CD14-positive monocyte (primary cell): Measurements from ENCODE around the gene FAM83D. TPM values are rescaled to one million over a fixed set of nuclear protein-coding genes. Genes with fewer than 3 reads are reported as not detected.

ENCODE experiments used
- DNase-seq, 3 donors: peaks; one replicate each; pipeline ENCODE4 v3.0.0-alpha.2; 2011 to 2022
- H2AFZ ChIP-seq: 2 replicates; pipeline ENCODE4 v1.6.0; 2012; ENCODE audit warnings: mild to moderate bottlenecking, low read depth, low read length, inconsistent platforms; ENCODE audit not compliant: insufficient read depth, poor library complexity, severe bottlenecking
- H3K27ac ChIP-seq, 2 donors: 1 replicate in 1 of 2; 2 replicates in 1 of 2; pipeline ENCODE4 v1.5.1; 2012 to 2013; ENCODE audit warnings: low read length in 2 of 2, control low read depth in 1 of 2, inconsistent platforms in 1 of 2, low read depth in 1 of 2, mild to moderate bottlenecking in 1 of 2
- H3K27me3 ChIP-seq, 2 donors: one replicate each; pipeline versions ENCODE4 v1.6.0 to v1.6.1; 2011 to 2013; ENCODE audit warnings: low read length in 2 of 2; ENCODE audit not compliant: control insufficient read depth in 2 of 2, insufficient read depth in 2 of 2
- H3K36me3 ChIP-seq, 2 donors: replicated peaks in 1 of 2; 1 replicate in 1 of 2; 2 replicates in 1 of 2; pipeline versions ENCODE4 v1.5.1 to v1.6.1; 2012 to 2013; ENCODE audit warnings: low read length in 2 of 2, control low read depth in 1 of 2, inconsistent platforms in 1 of 2, mild to moderate bottlenecking in 1 of 2; ENCODE audit not compliant: insufficient read depth in 2 of 2, control insufficient read depth in 1 of 2
- H3K4me1 ChIP-seq, 2 donors: 1 replicate in 1 of 2; 2 replicates in 1 of 2; pipeline versions ENCODE4 v1.5.1 to v1.6.1; 2012 to 2013; ENCODE audit warnings: low read length in 2 of 2, control low read depth in 1 of 2, inconsistent platforms in 1 of 2, mild to moderate bottlenecking in 1 of 2, moderate library complexity in 1 of 2; ENCODE audit not compliant: insufficient read depth in 2 of 2, control insufficient read depth in 1 of 2
- H3K4me2 ChIP-seq: replicated peaks from 2 replicates; pipeline ENCODE3; 2012; ENCODE audit warnings: low read length, moderate library complexity, mild to moderate bottlenecking; ENCODE audit not compliant: poor library complexity, severe bottlenecking; ENCODE audit errors: extremely low read depth
- H3K4me3 ChIP-seq, 3 experiments: fragments of 200-600 bp in 1 of 3; sonication (generic) in 1 of 3; replicated peaks in 1 of 3; 1 replicate in 2 of 3; 2 replicates in 1 of 3; pipeline ENCODE4 v1.5.1; 2011 to 2013; ENCODE audit warnings: low read length in 3 of 3, mild to moderate bottlenecking in 3 of 3, control low read depth in 2 of 3, low read depth in 2 of 3, inconsistent platforms in 1 of 3, moderate library complexity in 1 of 3
- H3K79me2 ChIP-seq: 2 replicates; pipeline ENCODE4 v1.6.0; 2012; ENCODE audit warnings: mild to moderate bottlenecking, control low read depth, inconsistent platforms, low read length, moderate library complexity; ENCODE audit not compliant: insufficient read depth
- H3K9ac ChIP-seq: 2 replicates; pipeline ENCODE4 v1.6.0; 2017; ENCODE audit warnings: low read length, mild to moderate bottlenecking; ENCODE audit not compliant: insufficient read depth, poor library complexity, severe bottlenecking
- H3K9me3 ChIP-seq, 2 donors: replicated peaks in 1 of 2; 1 replicate in 1 of 2; 2 replicates in 1 of 2; pipeline versions ENCODE4 v1.5.1 to v1.6.1; 2012 to 2013; ENCODE audit warnings: low read length in 2 of 2, control low read depth in 1 of 2; ENCODE audit not compliant: control insufficient read depth in 1 of 2, insufficient read depth in 1 of 2
- H4K20me1 ChIP-seq: 2 replicates; pipeline ENCODE4 v1.6.0; 2012; ENCODE audit warnings: mild to moderate bottlenecking, low read length, control low read depth, moderate library complexity; ENCODE audit not compliant: insufficient read depth
- H3K27ac Mint-ChIP-seq, 7 donors: one replicate each; pipeline ENCODE4 v1.8.0; 2020; ENCODE audit warnings: mild to moderate bottlenecking in 7 of 7, mixed read lengths in 7 of 7, moderate library complexity in 6 of 7, inconsistent platforms in 2 of 7
- H3K27me3 Mint-ChIP-seq, 3 donors: one replicate each; pipeline ENCODE4 v1.8.0; 2021 to 2022; ENCODE audit warnings: low read depth in 3 of 3, mild to moderate bottlenecking in 3 of 3, mixed read lengths in 3 of 3, moderate library complexity in 3 of 3, inconsistent platforms in 1 of 3
- H3K36me3 Mint-ChIP-seq, 2 donors: one replicate each; pipeline ENCODE4 v1.8.0; 2020; ENCODE audit warnings: mixed read lengths in 2 of 2, inconsistent platforms in 1 of 2, mild to moderate bottlenecking in 1 of 2
- H3K4me1 Mint-ChIP-seq: one replicate; pipeline ENCODE4 v1.8.0; 2020; ENCODE audit warnings: mild to moderate bottlenecking, mixed read lengths
- H3K4me3 Mint-ChIP-seq, 2 donors: one replicate each; pipeline ENCODE4 v1.8.0; 2020; ENCODE audit warnings: mild to moderate bottlenecking in 2 of 2, mixed read lengths in 2 of 2, moderate library complexity in 1 of 2
- H3K9me3 Mint-ChIP-seq, 7 donors: one replicate each; pipeline ENCODE4 v1.8.0; 2020 to 2022; ENCODE audit warnings: mixed read lengths in 7 of 7, mild to moderate bottlenecking in 6 of 7, moderate library complexity in 6 of 7, inconsistent platforms in 2 of 7
- CTCF ChIP-seq: fragments of 200-600 bp; IDR thresholded peaks from one replicate; pipeline ENCODE4 v1.8.0; 2022; ENCODE audit warnings: antibody characterized with exemption, mild to moderate bottlenecking
- WGBS: methylation state at CpG from one replicate; pipeline ENCODE4 v1.1.5; 2013; ENCODE audit warnings: missing lambda C conversion rate; ENCODE audit not compliant: insufficient coverage; 5-methylcytosine and 5-hydroxymethylcytosine counted together
- intact Hi-C, 2 donors: fragments of 100-400 bp; cut with micrococcal nuclease; formaldehyde crosslinking; loops; one replicate each; pipeline versions ENCODE4 v1.15.0 to v1.15.1; 2023
- polyA plus RNA-seq, 3 donors: library from polyadenylated mRNA; depleted of rRNA in 1 of 3; unstranded in 2 of 3; stranded (reverse) in 1 of 3; fragments of 300-500 nt in 2 of 3; fragments of >200 nt in 1 of 3; fragmentation: Illumina TruSeq in 2 of 3; gene quantifications; 1 replicate in 2 of 3; 2 replicates in 1 of 3; pipeline ENCODE4 v1.2.3, GENCODE V29; 2012 to 2021

Gene FAM83D
- polyA plus RNA-seq, 3 donors, result 0.09 to 0.15 TPM; not detected in 1

GRCh38 chr20:38927902-38928578, 1.8 kb downstream of the FAM83D start:
- Histone ChIP-seq H3K4me1 (peaks cover 25 to 31% of the 10 kb centered on the region in 2 donors), H3K27ac (no peak overlapping the region), H4K20me1 (no peaks in the 10 kb centered on the region), H3K4me2 (peak overlapping the region; percentile 11), H3K4me3 (peak overlapping the region in 1 of 3 experiments; percentile 4), H2AFZ (no peak overlapping the region), H3K9ac (peak overlapping the region; percentile 21), H3K9me3 (no peaks in the 10 kb centered on the region), H3K27me3 (no peaks in the 10 kb centered on the region), H3K36me3 (peaks cover 0 to 5% of the 10 kb centered on the region in 2 donors), H3K79me2 (peaks cover 65% of the 10 kb centered on the region)
- Mint-ChIP-seq H3K9me3 (peaks cover 0 to 5% (median 0%) of the 10 kb centered on the region in 7 donors), H3K36me3 (peaks cover 5 to 8% of the 10 kb centered on the region in 2 donors), H3K4me3 (peak overlapping the region; percentile 42 to 45), H3K27ac (no peak overlapping the region), H3K4me1 (peaks cover 50% of the 10 kb centered on the region), H3K27me3 (no peaks in the 10 kb centered on the region)
- 68% methylated on average over 4 of the region's 5 CpGs for WGBS
- intact Hi-C loops, result loop anchor here (2.0 to 5.0 kb wide), 2 partner anchors 34 to 35 kb away; partner anchors contain the start of gene DHX35 (in 2 of the 2)
- TF ChIP-seq CTCF, result no peak
- DNase-seq, result no peak

- intact Hi-C loops, result loop anchor here in 1 of 2 donors (10.0 kb wide), 1 partner anchor 115 kb away; no protein-coding TSS in a partner anchor
- 100% methylated on average over 1 of the region's 1 CpG for WGBS
- H3K4me1 Mint-ChIP-seq, result peaks cover 51% of the 10 kb centered on the region
- Histone ChIP-seq H3K27me3 (no peaks in the 10 kb centered on the region), H3K4me3 (no peak overlapping the region), H3K4me1 (peaks cover 25 to 31% of the 10 kb centered on the region in 2 donors), H3K9me3 (no peaks in the 10 kb centered on the region), H3K9ac (no peak overlapping the region), H3K36me3 (peaks cover 0 to 5% of the 10 kb centered on the region in 2 donors), H3K27ac (peak overlapping the region in 1 of 2 donors; percentile 14), H3K4me2 (no peak overlapping the region), H4K20me1 (no peaks in the 10 kb centered on the region), H2AFZ (no peak overlapping the region), H3K79me2 (peaks cover 87% of the 10 kb centered on the region)
- peaks cover 0 to 5% (median 0%) of the 10 kb centered on the region in 7 donors for H3K9me3 Mint-ChIP-seq
- no peak for DNase-seq
- no peak overlapping the region for H3K27ac Mint-ChIP-seq
- no peak overlapping the region for H3K4me3 Mint-ChIP-seq
- no peaks in the 10 kb centered on the region for H3K27me3 Mint-ChIP-seq
- H3K36me3 Mint-ChIP-seq, result peaks cover 4 to 17% of the 10 kb centered on the region in 2 donors
- no peak for TF ChIP-seq CTCF
Measured at GRCh38 chr20:38930242-38930569, 4.0 kb downstream of the FAM83D start.
